ENCODE data around the gene NEK11.

GRCh38 chr3:131107637-131108433 lies 81.2 kb downstream of the NEK11 start:
- no peak for TF ChIP-seq EZH2 (IDR thresholded peaks at IDR 0.05)
- no peak for TF ChIP-seq CTCF (IDR thresholded peaks at IDR 0.05)
